GM23338 (cell line): ENCODE data around the gene MAMLD1. TPM values are rescaled to one million over a fixed set of nuclear protein-coding genes. Genes with fewer than 3 reads are reported as not detected.

Experiments
- CTCF ChIP-seq, 2 experiments: fragments of 200-600 bp in 1 of 2; sonication (generic) in 1 of 2; conservative IDR thresholded peaks; 2 replicates each; pipeline versions ENCODE4 v1.5.1 to v1.6.1; 2016 to 2017; ENCODE audit warnings: antibody characterized with exemption in 2 of 2, low read depth in 2 of 2, mild to moderate bottlenecking in 2 of 2, moderate library complexity in 1 of 2
- REST ChIP-seq: IDR thresholded peaks from one replicate; pipeline ENCODE4 v1.6.1; 2018; ENCODE audit warnings: antibody characterized with exemption; ENCODE audit not compliant: unreplicated experiment
- ZNF462 ChIP-seq: fragments of 250-450 bp; sonication (Bioruptor Pico); IDR thresholded peaks from 2 replicates; pipeline ENCODE4 v1.5.0; 2020; ENCODE audit warnings: mild to moderate bottlenecking, moderate library complexity
- polyA plus RNA-seq: library from polyadenylated mRNA; unstranded; fragments of >200 nt; fragmentation: Nextera tagmentation; extraction: Ambion mirVana; gene quantifications from 2 replicates; pipeline ENCODE4 v1.2.1, GENCODE V29; 2016
- total RNA-seq: library from RNA; depleted of rRNA; stranded (reverse); fragments of >200 nt; shearing (Covaris generic); gene quantifications from 2 replicates; pipeline ENCODE4 v1.2.3, GENCODE V29; 2014

Gene MAMLD1
- total and polyA plus RNA-seq, 2 experiments from 2014 or later = 0.13 to 0.21 TPM

GRCh38 chrX:150326541-150327247 is 36.4 kb upstream of the MAMLD1 start (continued):
- TF ChIP-seq ZNF462 (CRISPR knock-in tag) = no peak
- no peak for TF ChIP-seq CTCF (conservative IDR thresholded peaks at IDR 0.05; ENCODE audit: low read depth in 2 of 2)
- TF ChIP-seq REST = no peak
